Skin of body (tissue), 2 donors: ENCODE results near the gene CEBPG. TPM values are rescaled to one million over a fixed set of nuclear protein-coding genes. Genes with fewer than 3 reads are reported as not detected.

Experiments used
- DNase-seq: peaks from one replicate; lab custom pipeline; 2025; lab: John Stamatoyannopoulos, UW
- total RNA-seq: library from RNA; depleted of rRNA; stranded (reverse); fragments of >200 nt; gene quantifications from one replicate; pipeline ENCODE4 v1.2.3, GENCODE V29; 2014

CEBPG gene
- total RNA-seq, 1 donor from 2014 or later, result 34.8 TPM

DNA sequence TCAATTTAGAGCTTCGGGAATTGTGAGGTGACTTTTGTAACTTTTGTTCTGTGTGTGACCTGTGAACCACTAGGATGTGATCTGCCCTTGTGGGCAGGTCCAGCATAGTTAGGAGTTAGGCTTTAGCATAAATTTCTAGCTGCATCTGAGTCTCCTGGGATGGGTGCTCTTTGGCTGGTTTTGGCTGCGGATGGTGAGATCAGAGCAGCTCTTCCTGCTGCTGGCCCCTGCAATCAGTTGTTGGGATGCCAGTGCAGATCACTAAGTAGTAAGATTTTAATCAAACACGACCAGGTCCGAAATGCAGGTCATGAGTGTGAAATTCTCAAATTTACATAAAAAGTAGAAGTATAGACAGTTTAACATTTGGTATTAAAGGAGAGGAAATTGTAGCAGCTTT is 8.5 kb downstream of the CEBPG start:
- no peak for DNase-seq

DNA sequence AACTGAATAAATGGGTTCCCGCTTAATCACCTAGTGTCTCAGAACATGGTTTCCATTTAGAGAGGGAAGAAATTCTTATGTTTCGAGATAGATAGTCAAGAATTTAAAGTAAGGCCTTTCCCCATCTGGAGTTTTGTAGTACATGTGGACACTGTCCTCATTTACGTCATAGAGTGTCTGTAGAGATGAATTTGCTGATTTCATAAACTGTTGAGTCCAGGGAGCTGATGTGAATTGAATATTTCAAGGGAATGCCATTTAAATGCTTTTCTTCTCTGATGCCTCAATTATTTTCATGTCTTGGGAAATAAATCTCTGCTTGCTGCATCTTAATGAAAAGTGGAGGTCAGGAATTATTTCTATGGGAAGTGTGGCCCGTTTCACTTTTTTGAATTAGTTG is 9.5 kb downstream of the CEBPG start:
- no peak for DNase-seq

DNA sequence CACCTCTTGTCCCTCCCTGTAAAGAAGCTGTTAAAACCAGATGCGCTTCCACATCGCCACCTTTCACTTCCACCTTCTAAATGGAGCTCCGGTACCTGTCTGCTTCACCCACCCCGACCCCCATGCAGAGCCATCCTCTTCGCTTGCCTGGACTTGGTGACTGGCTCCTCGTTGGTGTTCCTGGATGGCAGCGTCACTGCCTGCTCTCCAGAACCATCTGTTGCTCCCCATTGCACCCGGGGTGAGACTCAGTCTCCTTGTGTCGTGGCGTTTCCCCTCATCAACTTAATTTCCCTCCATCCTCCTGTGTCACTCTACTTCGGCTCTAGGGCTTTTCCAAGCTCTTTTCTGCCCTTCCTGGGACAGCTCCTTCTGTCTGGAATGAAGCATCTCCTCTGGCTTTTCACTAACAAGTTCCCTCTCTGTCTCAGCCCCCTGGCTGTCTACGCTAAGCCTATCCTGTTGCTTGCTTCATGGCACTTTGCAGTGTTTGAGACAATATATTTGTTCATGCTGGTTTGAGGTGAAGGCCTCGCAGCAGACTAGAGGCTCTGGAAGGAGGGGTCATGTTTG is 10.3 kb downstream of the CEBPG start:
- no peak for DNase-seq

DNA sequence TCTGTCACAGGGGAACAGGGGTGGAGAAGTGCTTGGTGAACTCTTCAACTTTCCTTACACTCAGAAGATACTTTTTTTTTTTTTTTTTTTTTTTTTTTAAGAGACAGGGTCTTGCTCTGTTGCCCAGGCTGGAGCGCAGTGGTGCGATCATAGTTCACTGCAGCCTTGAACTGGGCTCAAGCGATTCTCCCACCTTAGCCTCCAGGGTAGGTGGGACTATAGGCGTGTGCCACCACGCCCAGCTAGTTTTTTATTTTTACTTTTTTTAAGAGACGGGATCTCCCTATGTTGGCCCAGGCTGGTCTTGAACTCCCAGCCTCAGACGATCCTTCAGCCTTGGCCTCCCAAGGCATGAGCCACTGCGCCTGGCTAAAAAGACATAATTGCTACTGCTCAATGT is 11.5 kb downstream of the CEBPG start:
- no peak for DNase-seq

DNA sequence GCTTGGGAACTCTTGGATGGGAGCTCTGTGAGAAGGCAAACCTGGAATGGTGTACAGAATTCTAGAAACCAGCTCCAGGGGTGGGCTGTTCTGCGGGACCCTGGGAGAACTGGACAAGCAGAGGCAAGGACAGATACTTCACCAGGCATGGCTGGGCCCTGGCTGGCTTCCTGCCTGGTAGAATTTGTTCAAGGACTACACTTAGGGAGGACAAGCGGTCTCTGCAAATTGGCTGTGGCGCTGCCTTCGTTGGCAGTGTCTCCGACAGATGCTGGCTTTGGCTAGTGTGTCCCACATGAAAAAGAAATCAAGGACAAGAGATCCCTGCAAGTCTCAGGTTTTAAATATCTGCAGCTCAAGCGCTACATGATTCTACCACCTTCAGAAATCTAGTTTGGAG is 12.4 kb downstream of the CEBPG start:
- no peak for DNase-seq

DNA sequence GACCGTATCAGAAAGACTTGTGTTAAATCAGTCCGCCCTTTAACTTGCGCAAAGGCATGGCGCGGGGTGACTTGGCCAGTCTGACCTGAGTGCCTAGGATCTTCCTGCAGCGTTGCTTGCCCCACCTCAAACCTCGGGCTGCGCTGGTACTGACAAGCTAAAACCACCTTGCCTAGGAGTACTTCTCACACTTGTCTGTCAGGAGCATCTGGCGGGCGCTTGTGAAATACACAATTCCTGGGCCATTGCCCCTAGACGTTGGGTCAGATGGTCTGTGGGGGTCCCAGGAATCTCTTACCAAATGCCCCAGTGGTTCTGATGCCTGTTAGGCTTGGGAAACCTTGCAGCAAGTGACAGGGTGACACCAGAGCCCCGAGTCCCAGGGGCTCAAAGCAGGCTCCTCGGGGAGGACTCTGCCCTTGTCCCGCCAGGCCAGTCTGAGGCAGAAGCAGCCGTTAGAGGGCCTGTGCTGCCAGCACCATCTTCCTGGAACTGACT is 12.9 kb downstream of the CEBPG start:
- DNase-seq, result no peak

DNA sequence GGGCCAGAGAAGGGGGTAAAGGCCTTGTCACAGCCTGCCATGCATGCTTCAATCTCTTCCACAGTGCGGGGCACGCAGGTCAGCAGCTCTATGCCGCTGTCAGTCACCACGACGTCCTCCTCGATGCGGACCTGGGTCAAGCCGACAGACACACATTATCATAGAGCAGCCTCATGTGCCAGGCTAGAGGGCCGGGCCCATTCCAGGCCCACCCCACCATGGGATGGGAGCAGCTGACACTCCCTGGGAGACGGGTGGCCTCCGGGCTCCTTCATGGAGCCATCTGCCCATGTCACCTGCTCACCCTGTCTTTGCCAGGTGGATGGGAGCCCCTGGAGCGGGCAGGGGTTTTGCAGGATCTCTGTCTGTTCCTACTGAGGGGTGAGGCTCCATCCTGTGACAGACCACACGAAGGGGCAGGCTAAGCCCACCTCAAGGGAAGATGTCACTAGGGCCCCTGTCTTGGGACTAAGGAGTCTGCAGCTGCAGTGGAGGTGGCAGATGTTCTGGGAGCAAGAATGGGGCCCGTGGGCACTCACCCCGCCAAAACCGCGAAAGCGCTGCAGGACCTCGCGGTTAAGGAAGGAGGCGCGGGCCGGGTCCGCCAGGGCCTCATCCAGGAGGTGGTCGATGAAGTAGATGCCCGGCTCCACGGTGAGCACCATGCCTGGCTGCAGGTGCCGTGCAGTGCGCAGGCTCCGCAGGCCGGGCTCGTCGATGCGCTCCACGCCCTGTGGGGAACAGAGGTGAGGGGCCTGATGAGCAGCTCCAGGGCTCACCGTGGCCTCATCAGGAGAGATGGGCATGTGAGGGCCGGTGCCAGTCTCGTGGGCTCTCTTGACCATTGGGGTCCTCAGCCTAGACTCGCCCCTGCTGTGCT is 14.1 kb downstream of the CEBPG start:
- DNase-seq, result no peak

DNA sequence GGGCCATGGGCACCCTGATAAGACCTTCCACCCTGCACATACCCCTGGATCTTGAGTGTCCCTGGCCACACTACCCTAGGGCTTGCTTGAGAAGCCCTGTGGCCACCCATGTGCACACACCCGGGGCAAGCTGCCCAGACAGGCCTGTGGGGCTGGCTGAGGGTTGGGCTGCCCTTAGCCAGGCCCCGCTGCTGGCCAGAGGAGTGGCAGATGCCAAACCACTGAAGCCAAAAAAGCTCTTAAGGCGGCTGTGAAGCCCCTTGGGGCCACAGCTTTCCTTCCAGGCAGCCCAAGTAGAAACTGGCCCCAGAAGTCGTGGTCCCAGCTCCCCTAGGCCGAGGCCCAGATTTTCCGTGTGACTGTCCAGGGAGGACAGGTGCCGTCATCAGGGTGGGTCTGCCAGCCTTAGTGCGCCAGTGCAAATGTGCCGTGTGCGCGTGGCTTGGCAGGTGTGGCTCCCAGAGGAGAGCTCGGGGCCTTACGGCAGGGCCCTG is 14.8 kb downstream of the CEBPG start:
- DNase-seq, result no peak

DNA sequence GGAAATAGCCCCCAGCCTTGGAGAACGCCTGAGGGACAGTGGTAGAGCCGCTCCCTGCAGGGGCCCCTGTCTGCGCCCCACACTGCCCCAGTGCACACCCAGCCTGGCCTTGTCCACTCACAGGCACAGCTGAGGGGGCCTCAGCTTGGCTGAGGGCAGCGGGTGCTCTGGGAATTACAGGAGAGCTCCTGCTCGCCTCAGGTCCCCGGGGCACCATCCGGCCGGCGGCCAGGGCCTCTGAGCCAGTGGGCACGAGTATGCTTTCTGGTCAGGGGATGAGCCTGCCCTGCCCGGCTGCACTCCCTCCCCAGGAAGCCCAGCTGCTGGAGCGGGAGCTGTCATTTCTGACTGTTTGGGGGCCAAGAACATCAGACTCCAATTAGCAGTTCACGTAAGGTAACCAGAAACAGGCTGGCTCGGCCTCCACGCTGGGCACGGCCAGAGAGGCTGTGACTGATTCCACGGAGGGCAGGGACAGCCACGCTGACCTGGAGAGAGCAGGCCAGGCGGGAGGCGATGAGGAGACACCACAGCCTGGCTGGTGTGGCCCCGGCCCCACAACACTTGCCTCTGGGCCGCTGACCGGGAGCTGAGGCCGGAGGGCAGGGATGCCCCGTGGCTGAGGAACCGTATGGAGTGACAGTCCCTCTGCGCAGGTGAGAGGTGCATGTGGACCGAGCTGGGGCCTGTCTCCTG is 15.4 kb downstream of the CEBPG start:
- DNase-seq, result no peak

DNA sequence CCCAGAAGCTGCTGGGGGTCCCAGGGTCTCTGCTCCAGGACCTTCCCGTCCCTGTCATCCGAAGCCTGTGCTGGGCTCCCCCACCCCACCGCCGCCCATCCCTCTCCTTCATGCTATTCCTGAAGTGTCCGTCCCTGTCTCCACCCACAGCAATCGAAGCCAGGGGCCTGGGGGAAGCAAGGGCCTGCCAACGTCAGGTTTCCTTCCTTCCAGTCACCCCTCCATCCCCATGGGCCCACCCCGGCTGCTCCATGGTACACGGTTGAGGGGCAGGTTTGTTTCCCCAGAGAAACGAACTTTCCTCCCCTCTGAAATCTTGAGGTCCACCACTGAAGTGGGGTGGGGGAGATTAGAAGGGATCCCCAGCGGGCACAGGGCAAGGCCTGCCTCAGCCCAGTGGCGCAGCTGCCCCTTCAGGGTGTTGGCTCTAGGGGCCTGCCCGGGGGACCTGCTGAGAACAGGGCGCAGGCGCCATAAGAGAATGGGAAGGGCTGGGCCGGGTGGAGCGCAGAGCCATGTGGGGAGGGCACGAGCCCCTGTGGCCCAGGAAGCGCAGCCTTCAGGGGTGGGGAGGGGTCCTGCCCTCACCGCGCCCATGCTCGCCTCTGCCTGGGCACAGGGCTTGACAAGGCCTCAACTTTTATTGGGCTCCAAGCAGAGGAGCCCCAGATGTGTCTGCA is 16.1 kb downstream of the CEBPG start:
- no peak for DNase-seq

DNA sequence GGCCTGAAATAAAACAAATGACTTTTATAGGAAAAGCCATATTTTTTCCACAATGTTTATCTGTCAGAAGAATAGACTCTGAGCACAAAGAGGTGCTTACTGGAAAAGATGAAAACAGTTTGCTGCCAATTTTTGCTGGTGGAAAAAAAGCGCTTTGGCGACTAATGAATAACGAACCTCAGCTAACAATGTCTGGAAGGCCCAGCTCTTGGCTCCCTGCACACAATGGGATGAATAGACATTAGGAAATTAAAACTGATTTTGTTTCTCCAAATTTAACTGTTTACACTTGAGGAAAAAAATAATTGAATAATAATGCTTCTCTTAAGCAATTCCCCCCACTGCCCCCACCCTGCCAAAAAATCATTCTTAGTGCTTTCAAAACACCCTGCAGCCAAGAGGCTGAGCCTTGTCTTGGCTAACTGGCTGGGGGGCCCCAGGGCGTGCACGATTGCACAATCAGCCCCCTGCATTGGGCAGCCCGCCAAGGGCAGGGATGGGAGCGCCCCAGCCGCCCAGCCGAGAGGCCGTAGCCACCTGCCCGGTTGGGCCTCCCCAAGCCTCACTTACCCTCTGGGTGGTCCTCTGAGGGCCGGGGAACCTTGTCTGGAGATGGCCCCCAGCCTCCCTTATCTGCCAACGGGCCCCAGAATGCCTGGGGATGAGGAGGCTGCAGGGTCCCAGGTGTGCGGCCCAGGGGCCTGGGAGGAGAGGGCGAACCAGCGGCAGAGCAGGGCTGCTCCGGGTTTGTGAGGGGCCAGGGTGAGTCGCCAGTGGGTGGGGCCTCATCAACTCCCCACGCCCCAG is 16.8 kb downstream of the CEBPG start:
- peak; percentile 90 for DNase-seq

DNA sequence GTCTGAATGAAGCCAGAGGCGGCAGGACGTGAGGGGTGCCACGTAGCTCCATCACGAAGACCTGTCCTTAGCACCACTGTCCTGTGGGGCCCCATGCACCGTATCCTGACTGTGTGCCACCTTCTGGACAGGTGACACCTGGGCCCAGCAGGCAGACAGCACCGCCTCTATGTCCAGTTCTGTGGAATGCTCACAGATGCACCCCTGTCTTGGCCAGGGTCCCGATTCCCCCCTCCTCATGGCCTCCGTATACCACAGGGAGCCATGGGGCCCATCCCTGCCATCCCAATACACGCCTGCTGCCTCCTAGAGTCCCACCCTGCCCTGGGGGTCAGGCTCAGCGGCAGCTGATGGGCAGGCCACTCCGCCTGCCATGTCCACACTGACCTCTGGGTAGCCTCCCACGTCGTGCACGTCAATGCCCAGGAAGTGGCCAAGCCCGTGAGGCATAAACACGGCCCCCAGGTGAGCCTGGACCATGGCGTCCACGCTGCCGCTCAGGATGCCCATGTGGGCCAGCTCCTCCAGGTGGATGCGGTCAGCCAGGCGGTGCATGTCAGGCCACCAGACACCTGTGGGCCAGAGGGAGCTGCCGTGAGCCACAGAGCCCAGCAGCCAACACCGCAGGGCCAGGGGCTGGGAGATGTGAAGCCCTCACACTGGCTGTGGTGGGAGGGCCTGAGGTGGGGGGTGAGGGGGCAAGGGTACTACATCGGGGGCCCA is 17.6 kb downstream of the CEBPG start:
- DNase-seq, result no peak

DNA sequence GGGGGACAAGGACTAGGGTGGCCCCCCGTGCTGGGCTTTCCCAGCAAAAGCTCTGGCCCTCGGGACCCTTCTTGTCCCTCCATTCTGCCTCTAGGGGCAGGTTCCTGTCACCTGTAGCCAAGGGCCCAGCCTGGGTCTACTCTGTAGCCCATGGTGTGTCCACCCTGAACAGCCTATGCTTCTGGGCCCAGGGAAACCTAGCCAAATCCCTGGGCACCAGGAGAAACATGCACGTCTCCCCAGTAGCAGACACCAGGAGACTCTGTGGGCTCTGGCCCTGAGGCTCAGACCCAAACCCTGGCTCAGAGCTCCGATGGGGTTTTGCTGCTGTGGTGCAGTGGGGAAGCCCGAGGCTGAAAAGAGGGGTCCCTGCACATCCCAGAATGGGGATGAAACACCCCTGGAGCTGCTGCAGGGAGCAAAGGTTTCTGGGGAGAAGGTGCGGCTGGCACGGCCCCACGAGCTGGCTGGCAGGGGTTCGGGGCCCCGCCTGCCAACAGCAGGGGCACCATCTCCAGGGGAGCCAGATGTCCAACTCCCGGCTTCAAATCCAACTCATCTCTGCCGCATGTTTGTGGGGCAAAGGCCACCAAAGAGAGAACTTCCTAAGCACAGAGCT is 18.2 kb downstream of the CEBPG start:
- DNase-seq, result no peak

DNA sequence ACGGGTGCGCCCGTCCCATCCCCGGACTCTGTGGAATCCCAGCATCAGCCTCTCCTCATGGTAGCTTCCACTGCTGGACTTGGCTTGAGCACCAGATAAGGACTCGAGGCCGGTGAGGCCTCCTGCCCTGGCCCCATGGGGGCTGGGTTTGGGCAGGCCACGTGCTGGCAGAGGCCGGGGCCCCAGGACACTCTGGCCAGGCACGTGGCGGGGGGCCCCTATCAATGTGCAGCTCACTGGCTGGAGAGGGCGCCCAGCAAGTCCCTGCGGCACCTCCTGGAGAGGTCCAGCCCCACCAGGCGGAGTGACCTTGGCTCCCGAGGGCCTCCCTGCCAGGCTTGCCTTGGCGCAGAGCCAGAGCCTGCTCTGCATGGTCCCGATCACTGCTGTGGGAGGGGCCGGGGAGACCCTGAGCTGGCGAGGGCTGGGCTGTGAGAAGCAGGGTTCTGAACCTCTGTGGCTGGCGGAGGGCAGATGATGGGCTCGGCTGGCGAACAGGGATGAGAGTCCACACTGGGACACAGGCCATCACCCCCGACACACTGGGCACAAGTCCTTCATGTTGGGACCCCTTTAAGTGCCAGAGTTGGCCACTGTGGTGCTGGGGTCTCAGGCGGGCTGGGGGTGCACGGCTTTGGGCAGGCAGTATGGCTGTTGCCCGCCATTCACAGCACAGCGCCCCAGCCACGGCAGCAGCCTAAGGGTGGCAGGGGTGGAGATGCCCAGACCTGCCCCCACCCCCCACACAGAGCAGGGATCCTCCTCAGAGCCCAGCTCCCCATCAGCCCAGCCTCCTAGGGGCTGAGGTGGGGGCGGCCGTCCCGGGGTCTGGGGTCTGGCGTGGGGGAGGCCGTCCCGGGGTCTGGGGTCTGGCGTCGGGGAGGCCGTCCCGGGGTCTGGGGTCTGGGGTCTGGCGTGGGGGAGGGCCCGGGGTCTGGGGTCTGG is 19.1 kb downstream of the CEBPG start:
- no peak for DNase-seq

DNA sequence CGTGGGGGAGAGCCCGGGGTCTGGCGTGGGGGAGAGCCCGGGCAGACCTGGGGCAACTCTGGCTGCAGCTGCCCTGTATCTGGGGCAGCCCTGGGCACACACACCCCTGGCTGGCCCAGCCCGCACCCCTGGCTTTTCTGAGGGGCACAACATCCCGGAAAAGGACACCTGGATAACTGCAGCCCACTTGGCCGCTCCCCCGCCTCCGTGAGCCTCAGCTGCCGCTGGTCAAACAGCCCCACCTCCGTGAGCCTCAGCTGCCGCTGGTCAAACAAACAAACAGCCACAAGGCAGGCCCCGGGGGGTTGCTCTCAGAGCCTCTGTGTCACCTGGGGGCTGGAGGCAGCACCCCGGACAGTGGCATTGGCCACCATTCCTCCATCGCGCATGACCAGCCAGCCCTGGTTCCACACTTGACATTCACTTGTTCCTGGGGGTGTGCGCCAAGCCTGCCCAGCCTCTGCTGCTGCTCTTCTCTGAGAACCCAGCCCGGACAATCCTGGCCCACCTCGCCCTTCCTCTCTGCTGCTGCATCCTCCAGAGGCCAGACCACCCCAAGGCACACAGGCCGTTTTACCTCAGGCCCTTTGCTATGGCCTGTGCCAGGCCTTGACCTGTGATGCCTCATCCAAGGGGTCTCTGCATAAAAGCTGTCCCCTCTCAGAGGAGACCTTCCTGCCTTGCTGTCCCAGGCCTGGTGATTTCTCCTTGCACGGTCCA is 19.9 kb downstream of the CEBPG start:
- DNase-seq, result no peak

DNA sequence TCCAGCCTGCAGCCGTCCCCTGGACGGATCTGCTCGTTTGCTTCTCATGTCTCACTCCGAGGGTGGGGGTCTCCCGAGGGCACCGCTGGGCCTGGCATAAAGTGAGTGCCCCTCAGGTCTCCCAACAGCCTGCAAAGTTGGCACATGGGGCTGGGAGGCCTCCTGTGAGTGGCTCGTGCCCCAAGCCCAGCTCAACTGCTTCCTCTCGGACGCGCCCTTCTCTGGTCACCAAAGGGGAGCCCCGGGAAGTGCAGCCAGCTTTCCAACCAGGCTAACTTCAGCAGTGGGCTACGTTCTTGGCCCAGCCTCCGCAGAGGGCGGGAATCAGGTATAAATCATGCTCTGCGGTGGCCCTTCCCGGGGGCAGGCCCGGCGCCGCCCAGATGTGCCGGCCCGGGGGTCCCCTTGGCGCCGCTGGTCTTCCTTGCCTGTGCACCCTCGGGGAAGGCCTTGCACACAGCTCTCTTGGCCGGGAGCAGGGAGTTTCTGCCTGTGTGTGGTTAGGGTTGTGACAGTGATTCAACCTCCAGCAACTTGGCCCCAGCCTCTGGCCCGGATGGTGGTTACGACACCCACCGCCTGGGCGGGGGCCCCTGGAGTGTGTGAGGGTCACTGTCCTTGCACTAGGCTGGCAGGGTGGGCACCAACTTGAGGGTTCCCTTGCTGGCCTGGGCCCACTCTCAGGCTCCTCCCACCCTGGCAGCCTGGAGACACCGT is 20.7 kb downstream of the CEBPG start:
- DNase-seq, result no peak
